NT2/D1 (cell line): ENCODE results near the gene KRR1.

Experiments
- SUZ12 ChIP-seq: IDR thresholded peaks from 2 replicates; pipeline ENCODE4 v1.6.1; 2011; ENCODE audit not compliant: insufficient read length, insufficient read depth; ENCODE audit errors: extremely low read depth
- YY1 ChIP-seq: IDR thresholded peaks from 2 replicates; pipeline ENCODE4 v1.6.1; 2011; ENCODE audit not compliant: insufficient read length, insufficient read depth
- ZNF274 ChIP-seq: IDR thresholded peaks from 2 replicates; pipeline ENCODE4 v1.6.1; 2011; ENCODE audit warnings: mild to moderate bottlenecking, low read depth, low read length

DNA sequence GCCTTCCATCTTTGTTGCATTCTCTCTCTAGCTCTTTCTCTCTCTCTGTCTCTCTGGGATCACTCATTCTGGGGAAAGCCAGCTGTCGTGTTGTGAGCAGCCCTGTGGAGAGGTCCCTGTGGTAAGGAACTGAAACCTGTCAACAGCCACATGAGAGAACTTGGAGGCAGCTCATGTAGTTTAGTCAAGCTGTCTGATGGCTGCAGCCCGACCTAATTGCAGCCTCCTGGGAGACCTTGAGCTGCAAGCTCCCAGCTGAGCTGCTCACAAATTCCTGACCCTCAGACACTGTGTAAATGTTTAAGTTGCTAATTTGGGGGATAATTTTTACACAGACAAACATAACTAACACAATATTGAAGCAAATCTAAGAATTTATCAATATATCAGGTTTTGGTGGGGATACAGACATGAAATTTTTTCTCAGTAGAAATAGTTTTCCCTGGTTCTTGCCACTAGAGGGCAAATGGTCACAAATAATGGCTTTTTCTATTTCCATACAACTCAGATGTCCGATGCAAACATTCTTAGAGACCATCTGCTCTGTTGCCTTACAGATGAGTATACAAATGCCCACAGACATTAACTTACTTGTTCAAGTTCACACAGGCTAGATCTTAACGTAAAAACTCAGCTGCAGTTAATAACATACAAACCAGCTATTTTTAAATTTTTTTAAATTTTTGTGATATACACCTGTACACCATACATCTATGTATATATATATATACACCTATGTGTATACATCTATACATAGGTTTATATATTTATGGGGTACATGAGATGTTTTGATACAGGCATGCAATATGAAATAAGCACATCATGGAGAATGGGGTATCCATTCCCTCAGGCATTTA, 15.5 kb upstream of the KRR1 start:
- no peak for TF ChIP-seq ZNF274
- TF ChIP-seq YY1: no peak
- no peak for TF ChIP-seq SUZ12
